ENCODE results near the gene PRDM5.

DNA sequence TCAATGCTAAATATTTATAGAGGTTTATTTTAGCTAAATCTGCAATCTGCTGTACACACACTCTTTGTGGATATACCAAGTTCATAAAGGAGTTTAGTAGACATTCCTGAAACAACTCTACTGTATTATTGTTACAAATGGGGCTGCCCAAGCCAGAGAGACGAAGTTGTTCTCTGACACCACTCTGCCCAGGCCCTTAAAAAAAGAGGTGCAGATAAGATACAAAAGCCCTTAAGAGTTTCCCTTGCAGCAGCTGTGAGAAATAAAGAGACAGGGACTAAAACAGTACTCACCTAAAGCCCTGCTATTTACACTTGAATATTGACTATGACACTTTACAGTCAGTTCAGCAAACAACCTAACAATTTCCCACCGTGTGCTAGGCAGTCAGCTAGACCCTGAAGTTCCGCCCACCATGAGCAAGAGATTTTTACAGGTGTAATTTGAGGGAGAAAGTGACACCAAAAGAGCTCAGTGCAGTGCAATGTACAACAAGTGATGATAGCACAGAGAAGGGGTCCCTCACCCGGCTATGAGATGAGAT, 191.7 kb downstream of the PRDM5 start:
- TF ChIP-seq, protein P1, sequence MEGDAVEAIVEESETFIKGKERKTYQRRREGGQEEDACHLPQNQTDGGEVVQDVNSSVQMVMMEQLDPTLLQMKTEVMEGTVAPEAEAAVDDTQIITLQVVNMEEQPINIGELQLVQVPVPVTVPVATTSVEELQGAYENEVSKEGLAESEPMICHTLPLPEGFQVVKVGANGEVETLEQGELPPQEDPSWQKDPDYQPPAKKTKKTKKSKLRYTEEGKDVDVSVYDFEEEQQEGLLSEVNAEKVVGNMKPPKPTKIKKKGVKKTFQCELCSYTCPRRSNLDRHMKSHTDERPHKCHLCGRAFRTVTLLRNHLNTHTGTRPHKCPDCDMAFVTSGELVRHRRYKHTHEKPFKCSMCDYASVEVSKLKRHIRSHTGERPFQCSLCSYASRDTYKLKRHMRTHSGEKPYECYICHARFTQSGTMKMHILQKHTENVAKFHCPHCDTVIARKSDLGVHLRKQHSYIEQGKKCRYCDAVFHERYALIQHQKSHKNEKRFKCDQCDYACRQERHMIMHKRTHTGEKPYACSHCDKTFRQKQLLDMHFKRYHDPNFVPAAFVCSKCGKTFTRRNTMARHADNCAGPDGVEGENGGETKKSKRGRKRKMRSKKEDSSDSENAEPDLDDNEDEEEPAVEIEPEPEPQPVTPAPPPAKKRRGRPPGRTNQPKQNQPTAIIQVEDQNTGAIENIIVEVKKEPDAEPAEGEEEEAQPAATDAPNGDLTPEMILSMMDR (IDR thresholded peaks at IDR 0.05; ENCODE audit: extremely low read depth in 1 of 2, insufficient read depth in 1 of 2, low read depth in 1 of 2, low read length in 2 of 2) = no peak
- TF ChIP-seq FOS (IDR thresholded peaks at IDR 0.05; ENCODE audit: borderline replicate concordance, insufficient read depth, low read length) (no peak), POLR2AphosphoS5 (IDR thresholded peaks at IDR 0.05; ENCODE audit: insufficient read depth, low read depth, low read length) (no peak), POLR2A (IDR thresholded peaks at IDR 0.05; ENCODE audit: low read depth, low read length) (no peak), EZH2 (IDR thresholded peaks at IDR 0.05; ENCODE audit: borderline replicate concordance, low read depth, low read length, severe bottlenecking) (no peak), MYC (IDR thresholded peaks at IDR 0.05; ENCODE audit: low read depth, low read length) (no peak), JUN (IDR thresholded peaks at IDR 0.05; ENCODE audit: borderline replicate concordance, insufficient read depth, insufficient read length, low read depth) (no peak), GATA2 (IDR thresholded peaks at IDR 0.05; ENCODE audit: insufficient read depth, insufficient read length, low read depth, low read length) (no peak)
- TF ChIP-seq, protein P2, sequence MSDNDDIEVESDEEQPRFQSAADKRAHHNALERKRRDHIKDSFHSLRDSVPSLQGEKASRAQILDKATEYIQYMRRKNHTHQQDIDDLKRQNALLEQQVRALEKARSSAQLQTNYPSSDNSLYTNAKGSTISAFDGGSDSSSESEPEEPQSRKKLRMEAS (IDR thresholded peaks at IDR 0.05; ENCODE audit: insufficient read depth, insufficient read length) = no peak

All from endothelial cell of umbilical vein (primary cell).